Aorta (tissue), 5 donors: Measurements from ENCODE around the gene CYTH1. TPM values are rescaled to one million over a fixed set of nuclear protein-coding genes. Genes with fewer than 3 reads are reported as not detected.
A peak's percentile ranks its signal among the peaks of the same experiment; 100 is the strongest.

ENCODE experiments used
- ATAC-seq: fragments of 200-7000 bp; cut with Tn5 transposase; one replicate; pipeline ENCODE4 v1.9.1; 2022; ENCODE audit warnings: moderate library complexity; ENCODE audit not compliant: low FRiP score
- DNase-seq, 2 donors: peaks; one replicate each; pipeline ENCODE4 v3.0.0-alpha.2; 2020
- H3K27ac ChIP-seq, 2 donors: one replicate each; pipeline ENCODE4 v1.5.1; 2013; ENCODE audit warnings: low read length in 2 of 2, mild to moderate bottlenecking in 2 of 2, moderate library complexity in 2 of 2, control low read depth in 1 of 2, inconsistent platforms in 1 of 2, low read depth in 1 of 2
- H3K27me3 ChIP-seq, 2 donors: one replicate each; pipeline ENCODE4 v1.6.1; 2013; ENCODE audit warnings: control low read depth in 1 of 2, low read length in 1 of 2, mild to moderate bottlenecking in 1 of 2, moderate library complexity in 1 of 2; ENCODE audit not compliant: insufficient read depth in 2 of 2, control insufficient read depth in 1 of 2
- H3K36me3 ChIP-seq, 2 donors: one replicate each; pipeline ENCODE4 v1.6.1; 2013; ENCODE audit warnings: control low read depth in 1 of 2, low read length in 1 of 2, mild to moderate bottlenecking in 1 of 2; ENCODE audit not compliant: insufficient read depth in 2 of 2, control insufficient read depth in 1 of 2
- H3K4me1 ChIP-seq, 2 donors: one replicate each; pipeline ENCODE4 v1.6.1; 2013; ENCODE audit warnings: low read length in 2 of 2, control low read depth in 1 of 2, mild to moderate bottlenecking in 1 of 2, moderate library complexity in 1 of 2; ENCODE audit not compliant: insufficient read depth in 2 of 2, control insufficient read depth in 1 of 2
- H3K4me3 ChIP-seq, 2 donors: one replicate each; pipeline ENCODE4 v1.5.1; 2013; ENCODE audit warnings: low read length in 2 of 2, control low read depth in 1 of 2, mild to moderate bottlenecking in 1 of 2
- H3K9me3 ChIP-seq: one replicate; pipeline ENCODE4 v1.6.1; 2013; ENCODE audit warnings: mild to moderate bottlenecking, low read length; ENCODE audit not compliant: control insufficient read depth
- WGBS, 2 donors: extraction: QIAGEN DNeasy Blood & Tissue Kit; methylation state at CpG; one replicate each; pipeline ENCODE4 v1.1.7; 2013; 5-methylcytosine and 5-hydroxymethylcytosine counted together
- intact Hi-C, 2 donors: fragments of 100-400 bp; cut with DNase I; formaldehyde crosslinking; loops; one replicate each; pipeline versions ENCODE4 v1.14.2 to v1.15.0; 2022
- polyA plus RNA-seq, 2 donors: library from polyadenylated mRNA; stranded (reverse); fragments of 200-250 nt; gene quantifications; one replicate each; pipeline ENCODE4 v1.2.3, GENCODE V29; 2013
- total RNA-seq, 2 donors: library from RNA; stranded (reverse); fragmentation: NEBNext Ultra II Directional; extraction: Animal tissue kit (Norgen Biotek cat#: 25700); gene quantifications; one replicate each; pipeline ENCODE4 v1.2.1, GENCODE V29; 2021
- donor health status: healthy with polysubstance abuse.
- donor health status: Bipolar disorder and iron deficiency.
- donor health status: DM: no; HTN: no; CAD: no.
- donor health status: DM: no; HTN: no; CAD: no.
- donor health status: DM: yes; HTN: yes; CAD: no.

CYTH1 gene
- total and polyA plus RNA-seq, 4 donors: 20.3 to 66.8 (median 32.7) TPM

DNA sequence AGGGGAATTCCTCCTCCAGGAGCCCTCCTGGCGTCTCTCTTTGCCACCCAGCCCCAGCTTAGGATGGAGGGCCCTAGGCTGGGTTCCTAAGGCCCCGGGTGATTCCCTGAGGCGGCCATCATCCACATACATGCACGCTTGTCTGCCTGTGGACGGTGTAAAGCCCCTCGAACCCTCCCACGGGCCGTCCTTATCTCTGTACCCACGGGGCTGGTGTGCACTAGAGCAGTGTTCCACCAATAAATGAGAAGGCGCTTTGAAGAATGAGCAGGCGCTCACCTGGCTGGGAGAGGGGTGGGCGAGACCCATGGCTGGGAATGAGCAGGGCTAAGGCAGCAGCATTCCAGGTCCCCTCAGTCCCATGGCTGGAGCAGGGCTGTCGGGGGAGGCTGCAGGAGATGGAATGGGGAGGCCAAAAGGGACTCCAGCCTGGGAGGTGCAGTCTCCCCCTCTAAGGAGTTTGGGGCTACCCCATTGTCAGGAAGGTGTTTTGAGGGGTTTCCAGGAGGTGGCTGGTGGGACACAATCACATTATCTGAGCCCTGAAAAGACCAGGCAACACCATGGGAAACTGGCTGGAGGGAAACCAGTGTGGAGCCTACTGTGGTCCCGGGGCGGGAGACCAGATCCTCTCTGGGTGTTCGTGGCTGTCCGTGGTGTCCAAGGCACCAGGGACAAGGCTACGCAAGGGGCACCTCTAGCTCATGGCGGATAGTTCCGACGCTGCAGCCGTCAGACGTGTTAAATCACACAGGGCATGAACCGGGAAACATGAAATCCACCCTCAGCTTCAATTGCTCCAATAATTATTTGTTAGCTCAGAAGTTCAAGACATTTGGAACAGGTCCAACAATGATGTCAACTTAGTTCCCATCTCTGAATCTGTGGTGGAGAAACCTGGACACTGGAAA lies 117.3 kb downstream of the CYTH1 start:
- Histone ChIP-seq H3K36me3 (no peaks in the 10 kb centered on the region), H3K4me3 (no peak overlapping the region), H3K4me1 (no peaks in the 10 kb centered on the region), H3K27me3 (no peaks in the 10 kb centered on the region), H3K9me3 (no peaks in the 10 kb centered on the region), H3K27ac (no peak overlapping the region)
- DNase-seq (peak in 1 of 2 donors; percentile 62), ATAC-seq (no peak)
- 90% methylated on average over 24 of the region's 24 CpGs for WGBS, 2 donors
- intact Hi-C loops: no loop called here

DNA sequence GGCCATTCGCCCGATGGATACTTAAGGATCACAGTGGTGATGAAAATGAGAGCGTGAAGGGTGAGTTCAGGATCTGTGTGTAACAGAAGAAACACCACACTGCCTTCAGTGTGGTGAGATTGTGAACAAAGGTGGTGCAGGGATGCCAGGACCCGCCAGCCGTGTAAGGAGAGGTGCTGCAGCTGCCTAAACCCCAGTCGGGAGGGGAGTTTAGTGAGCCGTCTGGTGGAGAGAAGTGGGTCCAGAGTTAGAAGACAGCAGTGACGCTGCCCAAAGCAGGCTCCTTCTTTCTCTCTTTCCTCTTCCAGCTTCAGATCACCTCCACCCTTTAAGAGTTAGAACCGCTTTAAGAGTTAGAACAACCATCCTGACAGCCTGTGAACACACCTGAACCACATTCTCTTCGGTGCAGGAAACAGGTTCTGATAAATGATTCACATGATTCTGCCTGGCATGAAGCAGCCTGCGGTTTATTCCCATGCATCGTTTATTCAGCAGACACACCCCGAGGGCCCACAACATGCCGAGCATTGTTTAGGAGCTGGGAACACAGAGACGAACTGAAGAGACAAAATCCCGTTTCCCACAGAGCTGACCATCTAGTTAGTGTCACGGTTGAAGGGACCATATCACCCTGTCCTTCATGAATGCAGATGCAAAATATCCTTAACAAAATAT lies 120.8 kb downstream of the CYTH1 start:
- Histone ChIP-seq H3K27ac (no peak overlapping the region), H3K27me3 (no peaks in the 10 kb centered on the region), H3K4me1 (no peaks in the 10 kb centered on the region), H3K4me3 (no peak overlapping the region), H3K9me3 (no peaks in the 10 kb centered on the region), H3K36me3 (no peaks in the 10 kb centered on the region)
- DNase-seq: no peak
- whole genome bisulfite sequencing, 2 donors: 68 to 72% methylated on average over 17 of the region's 17 CpGs
- ATAC-seq: no peak
- intact Hi-C loops: no loop called here

DNA sequence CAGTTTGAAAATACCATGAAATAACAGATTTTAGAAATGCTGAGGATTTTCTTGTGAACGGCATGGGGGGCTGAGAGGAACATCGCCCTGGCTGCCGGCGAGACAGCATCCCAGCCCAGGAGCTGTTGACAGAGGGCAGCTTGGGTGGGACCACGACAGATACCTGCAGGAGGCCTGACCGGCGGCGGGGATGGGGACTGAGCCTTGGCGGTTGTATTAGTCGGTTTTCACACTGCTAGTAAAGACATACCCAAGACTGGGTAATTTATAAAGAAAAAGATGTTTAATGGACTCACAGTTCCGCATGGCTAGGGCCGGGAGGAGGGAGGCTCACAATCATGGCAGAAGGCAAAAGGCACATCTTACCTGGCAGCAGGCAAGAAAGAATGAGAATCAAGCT lies 122.5 kb downstream of the CYTH1 start:
- H3K9me3 ChIP-seq: no peaks in the 10 kb centered on the region
- 94 to 95% methylated on average over 12 of the region's 12 CpGs for WGBS, 2 donors
- peak in 1 of 2 donors; percentile 66 for DNase-seq

DNA sequence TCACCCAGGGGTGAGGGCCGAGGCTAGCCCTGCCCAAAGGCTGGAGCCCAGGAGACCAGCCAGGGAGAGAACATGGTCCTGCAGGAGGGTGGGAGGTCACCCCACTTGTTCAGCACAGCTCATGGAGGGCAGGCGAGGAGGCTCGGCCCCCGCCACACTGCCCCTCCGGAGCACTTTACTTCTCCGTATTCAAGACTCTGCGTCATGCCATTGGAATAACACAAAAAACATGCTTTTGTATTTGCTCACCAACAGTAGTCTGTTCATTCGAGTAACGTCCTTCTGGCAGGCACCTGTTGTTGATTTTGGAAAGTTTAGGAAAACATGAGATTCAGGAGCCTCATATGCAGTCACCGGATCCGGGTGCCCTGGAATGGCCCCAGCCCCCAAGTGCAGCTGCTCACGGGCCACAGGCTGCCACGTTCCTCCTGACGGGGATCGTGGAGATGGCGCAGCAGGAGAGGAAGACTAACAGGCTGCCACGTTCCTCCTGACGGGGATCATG lies 123.7 kb downstream of the CYTH1 start:
- Histone ChIP-seq H3K36me3 (no peaks in the 10 kb centered on the region), H3K27ac (no peak overlapping the region), H3K4me1 (no peaks in the 10 kb centered on the region), H3K4me3 (no peak overlapping the region), H3K27me3 (no peaks in the 10 kb centered on the region), H3K9me3 (no peaks in the 10 kb centered on the region)
- DNase-seq (peak in 1 of 2 donors; percentile 70), ATAC-seq (no peak)
- 61 to 63% methylated on average over 18 of the region's 18 CpGs for WGBS, 2 donors
- intact Hi-C loops: no loop called here

More for the DNA sequence above, 122.5 kb downstream of the CYTH1 start:
- intact Hi-C loops: no loop called here
- Histone ChIP-seq H3K4me1 (no peaks in the 10 kb centered on the region), H3K36me3 (no peaks in the 10 kb centered on the region), H3K4me3 (no peak overlapping the region), H3K27me3 (no peaks in the 10 kb centered on the region), H3K27ac (no peak overlapping the region)
- no peak for ATAC-seq

DNA sequence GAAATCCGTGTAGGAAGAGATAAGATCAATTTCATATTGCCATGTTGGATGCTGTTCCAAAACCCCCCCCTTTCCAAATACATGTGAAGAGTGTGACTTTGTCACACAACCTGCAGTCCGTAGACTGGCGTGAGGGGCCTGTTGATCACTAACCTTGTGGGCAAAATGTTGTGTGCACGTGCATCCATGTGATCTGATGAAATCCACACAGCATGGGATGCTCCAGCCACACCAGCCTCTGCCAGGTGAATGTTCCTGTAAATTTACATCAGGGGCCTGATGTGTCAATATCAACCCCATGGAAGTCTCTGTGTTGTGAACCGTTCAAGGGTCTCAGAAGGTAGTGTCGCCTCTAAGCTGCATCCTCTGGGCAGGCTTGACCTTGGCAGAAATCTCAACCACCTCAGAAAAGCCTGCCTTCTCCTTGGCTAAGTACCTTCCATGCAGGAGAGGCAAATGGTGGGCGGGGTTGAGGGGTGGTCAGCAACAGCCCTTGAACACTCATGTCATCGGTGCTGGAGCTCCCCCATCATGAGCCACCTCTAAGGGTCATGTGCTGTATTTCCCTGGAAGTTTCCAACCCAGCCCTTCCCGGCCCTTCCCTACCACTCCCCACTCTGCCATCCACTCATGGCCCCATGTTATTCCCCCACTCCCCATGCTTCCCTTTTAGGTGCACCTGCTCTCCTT lies 126.7 kb downstream of the CYTH1 start:
- ATAC-seq (no peak), DNase-seq (peak in 1 of 2 donors; percentile 68)
- H3K4me3 ChIP-seq: no peak overlapping the region
- 94 to 96% methylated on average over 9 of the region's 9 CpGs for WGBS, 2 donors
- intact Hi-C loops: no loop called here
- H3K9me3 ChIP-seq: no peaks in the 10 kb centered on the region
- no peak overlapping the region for H3K27ac ChIP-seq
- no peaks in the 10 kb centered on the region for H3K27me3 ChIP-seq
- H3K4me1 ChIP-seq: no peaks in the 10 kb centered on the region
- H3K36me3 ChIP-seq: no peaks in the 10 kb centered on the region

DNA sequence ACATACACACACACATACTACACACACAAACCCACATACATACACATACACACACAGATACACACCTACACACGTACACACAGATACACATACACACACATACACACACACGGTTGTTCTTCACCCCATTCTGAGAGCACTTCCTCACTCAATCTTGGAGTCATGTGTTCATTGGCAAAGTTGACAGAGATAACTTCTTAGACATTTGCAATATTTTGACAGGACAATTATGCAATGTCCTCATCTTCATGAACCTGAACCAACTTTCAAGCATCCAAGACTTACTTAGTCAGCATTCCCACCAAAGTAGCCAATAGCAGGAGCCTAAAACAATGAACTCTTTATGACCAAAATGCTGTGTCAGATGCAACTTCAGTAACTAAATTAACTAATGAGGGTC lies 127.7 kb downstream of the CYTH1 start:
- H3K4me3 ChIP-seq: no peak overlapping the region
- H3K27me3 ChIP-seq: no peaks in the 10 kb centered on the region
- ATAC-seq: no peak
- H3K27ac ChIP-seq: no peak overlapping the region
- H3K4me1 ChIP-seq: no peaks in the 10 kb centered on the region
- intact Hi-C loops: no loop called here
- 84 to 87% methylated on average over 2 of the region's 2 CpGs for WGBS, 2 donors
- no peaks in the 10 kb centered on the region for H3K9me3 ChIP-seq
- H3K36me3 ChIP-seq: no peaks in the 10 kb centered on the region
- no peak for DNase-seq

DNA sequence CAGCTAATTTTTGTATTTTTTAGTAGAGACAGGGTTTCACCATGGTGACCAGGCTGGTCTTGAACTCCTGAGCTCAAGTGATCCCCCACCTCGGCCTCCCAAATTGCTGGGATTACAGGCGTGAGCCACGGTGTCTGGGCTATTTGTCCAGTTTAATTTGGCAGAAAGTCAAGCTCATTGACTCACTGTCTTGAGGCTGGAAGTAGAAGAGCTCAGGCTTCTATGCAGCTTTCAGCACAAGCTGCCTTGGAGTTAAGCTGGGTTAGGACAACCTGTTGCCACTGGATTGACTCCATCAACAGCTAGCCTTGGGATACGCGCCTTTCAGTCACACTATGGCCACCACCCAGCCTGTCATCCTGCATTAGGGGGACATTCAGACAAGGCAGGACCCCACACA lies 128.7 kb downstream of the CYTH1 start:
- intact Hi-C loops: no loop called here

DNA sequence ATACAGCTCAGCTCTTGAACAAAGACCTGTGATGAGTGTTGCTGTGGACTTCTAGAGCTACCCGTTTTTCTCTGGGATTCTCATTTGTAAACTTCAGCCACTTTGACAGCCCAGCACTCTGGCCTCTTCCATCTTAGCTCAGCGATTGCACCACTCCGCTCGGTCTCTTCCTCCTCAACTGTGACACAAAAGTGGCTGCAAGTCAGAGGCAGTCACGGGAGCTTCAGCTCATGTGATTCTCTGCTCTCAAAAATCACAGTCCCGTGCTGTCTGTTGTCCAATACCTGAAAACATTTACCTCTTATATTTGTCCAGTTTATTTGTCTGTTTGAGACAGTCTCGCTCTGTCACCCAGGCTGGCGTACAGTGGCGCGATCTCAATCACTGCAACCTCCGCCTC lies 129.2 kb downstream of the CYTH1 start:
- H3K27me3 ChIP-seq: no peaks in the 10 kb centered on the region
- intact Hi-C loops: no loop called here
- no peak overlapping the region for H3K4me3 ChIP-seq
- DNase-seq: peak; percentile 38 to 74
- no peak overlapping the region for H3K27ac ChIP-seq
- no peaks in the 10 kb centered on the region for H3K36me3 ChIP-seq
- 86 to 95% methylated on average over 11 of the region's 11 CpGs for WGBS, 2 donors
- H3K9me3 ChIP-seq: no peaks in the 10 kb centered on the region
- H3K4me1 ChIP-seq: no peaks in the 10 kb centered on the region
- ATAC-seq: no peak

More for the DNA sequence above, 128.7 kb downstream of the CYTH1 start:
- Histone ChIP-seq H3K36me3 (no peaks in the 10 kb centered on the region), H3K4me3 (no peak overlapping the region), H3K9me3 (no peaks in the 10 kb centered on the region), H3K27me3 (no peaks in the 10 kb centered on the region), H3K4me1 (no peaks in the 10 kb centered on the region), H3K27ac (no peak overlapping the region)
- DNase-seq (peak in 1 of 2 donors; percentile 35), ATAC-seq (no peak)
- WGBS, 2 donors: 33 to 42% methylated on average over 5 of the region's 5 CpGs
